SK-N-SH treated with all-trans-retinoic acid at 6 μM for 48 hours (cell line): Measurements from ENCODE around the gene SUSD4.

ENCODE experiments used
- ARNTL ChIP-seq: fragments of 450-650 bp; formaldehyde crosslinking; IDR thresholded peaks from 2 replicates; pipeline ENCODE4 v1.5.0; 2020; ENCODE audit warnings: low read depth, mild to moderate bottlenecking, moderate library complexity, borderline replicate concordance
- RARB ChIP-seq: fragments of 250-450 bp; sonication (Bioruptor Pico); IDR thresholded peaks from 2 replicates; pipeline ENCODE4 v1.8.0; 2021; ENCODE audit warnings: mild to moderate bottlenecking, moderate library complexity
- SNAI2 ChIP-seq: fragments of 250-450 bp; sonication (Bioruptor Pico); IDR thresholded peaks from 2 replicates; pipeline ENCODE4 v1.5.0; 2020; ENCODE audit warnings: mild to moderate bottlenecking, moderate library complexity
- TF ChIP-seq, protein P1 (sequence below): fragments of 250-450 bp; sonication (Bioruptor Pico); IDR thresholded peaks from 2 replicates; pipeline ENCODE4 v1.5.1; 2020; ENCODE audit warnings: low read depth, mild to moderate bottlenecking, moderate library complexity

DNA sequence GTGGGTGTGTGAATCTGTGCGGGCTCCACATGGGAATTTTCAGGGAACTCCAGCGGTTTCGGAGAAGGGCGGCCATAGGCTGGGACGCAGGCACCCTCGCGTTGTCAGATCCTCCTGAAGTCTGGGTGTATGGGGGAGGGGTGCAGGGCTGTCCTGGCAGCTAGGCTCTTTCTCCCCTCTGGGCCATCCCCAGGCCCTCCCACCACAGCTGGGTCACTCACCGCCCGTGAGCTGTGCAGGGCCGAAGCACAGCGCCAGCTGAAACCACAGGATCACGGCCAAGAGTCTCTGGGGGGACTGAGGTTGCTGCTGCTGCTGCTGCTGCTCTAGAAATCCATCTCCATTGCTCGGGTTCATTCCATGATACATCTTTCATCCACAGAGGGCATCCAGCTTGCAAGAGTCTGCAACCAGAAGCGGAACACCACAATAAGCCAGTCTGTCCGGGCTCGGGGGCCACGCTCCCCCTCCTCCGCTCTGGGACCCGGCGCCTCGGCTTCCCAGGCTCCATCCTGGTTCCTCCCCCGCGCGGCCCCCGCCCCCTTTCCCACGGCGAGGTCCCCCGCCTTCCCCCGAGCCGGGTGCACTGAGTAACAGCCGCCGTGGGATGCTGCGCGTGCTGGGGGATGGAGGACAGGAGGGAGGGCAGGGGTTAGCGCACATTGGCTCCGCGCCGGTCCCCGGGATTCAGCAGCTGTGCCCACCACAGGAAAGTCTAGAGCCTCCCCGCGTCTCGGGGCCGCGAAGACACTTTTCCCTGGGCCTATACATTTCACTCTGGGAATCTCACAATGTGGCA is 720 bp downstream of the SUSD4 start:
- TF ChIP-seq RARB (CRISPR knock-in tag) = no peak
- TF ChIP-seq, protein P1, sequence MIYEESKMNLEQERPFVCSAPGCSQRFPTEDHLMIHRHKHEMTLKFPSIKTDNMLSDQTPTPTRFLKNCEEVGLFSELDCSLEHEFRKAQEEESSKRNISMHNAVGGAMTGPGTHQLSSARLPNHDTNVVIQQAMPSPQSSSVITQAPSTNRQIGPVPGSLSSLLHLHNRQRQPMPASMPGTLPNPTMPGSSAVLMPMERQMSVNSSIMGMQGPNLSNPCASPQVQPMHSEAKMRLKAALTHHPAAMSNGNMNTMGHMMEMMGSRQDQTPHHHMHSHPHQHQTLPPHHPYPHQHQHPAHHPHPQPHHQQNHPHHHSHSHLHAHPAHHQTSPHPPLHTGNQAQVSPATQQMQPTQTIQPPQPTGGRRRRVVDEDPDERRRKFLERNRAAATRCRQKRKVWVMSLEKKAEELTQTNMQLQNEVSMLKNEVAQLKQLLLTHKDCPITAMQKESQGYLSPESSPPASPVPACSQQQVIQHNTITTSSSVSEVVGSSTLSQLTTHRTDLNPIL (CRISPR knock-in tag) = no peak
- no peak for TF ChIP-seq ARNTL (CRISPR knock-in tag)
- TF ChIP-seq SNAI2 (CRISPR knock-in tag) = no peak
